Gastrocnemius medialis (tissue), 4 donors: ENCODE measurements around the gene NLRC3. TPM values are rescaled to one million over a fixed set of nuclear protein-coding genes. Genes with fewer than 3 reads are reported as not detected.

Source experiments
- ATAC-seq, 2 donors: fragments of 150-250 bp; one replicate each; pipeline ENCODE4 v1.9.1; 2016
- DNase-seq, 2 donors: peaks; one replicate each; pipeline ENCODE4 v3.0.0-alpha.2; 2019
- H3K27ac ChIP-seq, 4 donors: fragments of 200-600 bp; sonication (generic); 1 replicate in 1 of 4; 2 replicates in 3 of 4; pipeline ENCODE4 v1.5.1; 2016 to 2018; ENCODE audit warnings: mild to moderate bottlenecking in 2 of 4, moderate library complexity in 1 of 4
- H3K27me3 ChIP-seq, 3 donors: fragments of 200-600 bp; sonication (generic) in 2 of 3; 1 replicate in 1 of 3; 2 replicates in 2 of 3; pipeline versions ENCODE4 v1.5.1 to v1.6.0; 2016 to 2019; ENCODE audit warnings: mild to moderate bottlenecking in 1 of 3, moderate library complexity in 1 of 3
- H3K36me3 ChIP-seq, 2 donors: fragments of 200-600 bp; sonication (generic) in 1 of 2; one replicate each; pipeline ENCODE4 v1.5.1; 2017 to 2018
- H3K4me1 ChIP-seq, 2 donors: fragments of 200-600 bp; sonication (generic) in 1 of 2; one replicate each; pipeline ENCODE4 v1.5.1; 2016 to 2017; ENCODE audit warnings: mild to moderate bottlenecking in 2 of 2
- H3K4me3 ChIP-seq, 4 donors: fragments of 200-600 bp; sonication (generic) in 3 of 4; 1 replicate in 1 of 4; 2 replicates in 3 of 4; pipeline ENCODE4 v1.5.1; 2016 to 2019; ENCODE audit warnings: mild to moderate bottlenecking in 2 of 4
- H3K9me3 ChIP-seq, 3 donors: fragments of 200-600 bp; sonication (generic) in 2 of 3; 1 replicate in 1 of 3; 2 replicates in 2 of 3; pipeline ENCODE4 v1.5.1; 2016 to 2019
- CTCF ChIP-seq, 5 experiments: fragments of 450-650 bp in 3 of 5; fragments of 200-600 bp in 2 of 5; sonication (generic) in 2 of 5; IDR thresholded peaks in 4 of 5; conservative IDR thresholded peaks in 1 of 5; 1 replicate in 4 of 5; 2 replicates in 1 of 5; pipeline ENCODE4 v1.5.1; 2016 to 2019; ENCODE audit warnings: antibody characterized with exemption in 5 of 5, mild to moderate bottlenecking in 3 of 5, moderate library complexity in 3 of 5
- POLR2A ChIP-seq, 2 donors: fragments of 450-650 bp; IDR thresholded peaks; one replicate each; pipeline ENCODE4 v1.6.1; 2017; ENCODE audit warnings: antibody characterized with exemption in 2 of 2, mild to moderate bottlenecking in 2 of 2, moderate library complexity in 2 of 2
- in situ Hi-C, 4 donors: fragments of 200-750 bp; cut with MboI; loops; one replicate each; pipeline versions ENCODE4 v1.15.0 to v1.8.0; 2017; ENCODE audit warnings: low sequenced_read_pairs in 4 of 4
- intact Hi-C: fragments of 100-400 bp; cut with DNase I; formaldehyde crosslinking; loops from one replicate; pipeline ENCODE4 v1.15.1; 2023; ENCODE audit warnings: low total_unique reads
- total RNA-seq, 4 donors: library from RNA; depleted of rRNA; stranded (reverse); fragments of >200 nt; gene quantifications; one replicate each; pipeline versions ENCODE4 v1.1.0 to v1.2.3, GENCODE V29; 2016

NLRC3 gene
- total RNA-seq, 4 donors from 2014 or later: 0.11 to 0.26 (median 0.22) TPM

DNA sequence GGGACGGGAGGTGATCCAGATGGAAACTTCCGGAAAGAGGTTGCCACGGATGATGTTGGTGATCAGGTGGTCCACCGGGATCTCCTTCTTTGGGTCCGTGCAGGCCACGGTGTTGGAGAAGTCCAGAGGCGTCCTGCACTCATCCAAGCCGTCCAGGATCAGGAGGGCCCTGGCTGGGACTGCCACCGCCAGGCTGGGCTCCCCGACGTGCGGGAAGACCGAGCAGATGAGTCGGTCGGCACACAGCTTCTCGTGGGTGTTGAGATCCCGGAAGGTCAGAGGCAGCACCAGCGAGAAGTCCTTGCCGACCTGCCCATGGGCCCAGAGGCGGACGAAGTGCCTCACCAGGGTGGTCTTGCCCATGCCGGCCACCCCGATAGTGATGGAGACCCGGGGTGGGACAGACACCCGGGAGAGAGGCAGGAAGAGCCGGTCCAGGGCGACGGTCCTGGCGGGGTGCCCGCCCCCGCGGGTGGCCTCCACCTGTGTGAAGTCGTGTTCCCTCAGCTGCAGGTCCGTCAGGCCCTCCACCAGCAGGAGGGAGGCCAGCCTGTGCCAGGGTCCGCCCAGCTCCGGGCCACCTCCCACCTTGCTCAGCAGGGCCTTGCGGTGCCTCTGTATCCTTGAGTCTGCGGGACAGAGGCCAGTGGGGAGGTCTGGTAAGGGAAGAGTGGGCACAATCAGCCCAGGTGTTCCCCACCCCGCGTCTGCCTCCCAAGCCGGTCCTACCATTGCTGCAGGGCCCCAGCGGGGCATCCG is 12.9 kb downstream of the NLRC3 start:
- Histone ChIP-seq H3K27ac (no peak overlapping the region), H3K36me3 (no peaks in the 10 kb centered on the region), H3K27me3 (no peaks in the 10 kb centered on the region), H3K4me1 (no peaks in the 10 kb centered on the region), H3K4me3 (no peak overlapping the region), H3K9me3 (no peaks in the 10 kb centered on the region)
- DNase-seq (no peak), ATAC-seq (no peak)
- TF ChIP-seq CTCF (IDR thresholded peaks at IDR 0.05 in 4 of 5, conservative IDR thresholded peaks at IDR 0.05 in 1 of 5) (no peak), POLR2A (IDR thresholded peaks at IDR 0.05) (no peak)
- intact Hi-C loops (no loop called here), in situ Hi-C loops (no loop called here)

GRCh38 chr16:3562914-3563480 is 14.2 kb downstream of the NLRC3 start:
- ATAC-seq: no peak

GRCh38 chr16:3561626-3562025 is 15.6 kb downstream of the NLRC3 start:
- Histone ChIP-seq H3K36me3 (no peaks in the 10 kb centered on the region), H3K27me3 (no peaks in the 10 kb centered on the region), H3K4me3 (no peak overlapping the region), H3K9me3 (no peaks in the 10 kb centered on the region), H3K4me1 (no peaks in the 10 kb centered on the region), H3K27ac (no peak overlapping the region)
- ATAC-seq (no peak), DNase-seq (no peak)
- intact Hi-C loops (no loop called here), in situ Hi-C loops (no loop called here)
- TF ChIP-seq CTCF (IDR thresholded peaks at IDR 0.05 in 4 of 5, conservative IDR thresholded peaks at IDR 0.05 in 1 of 5) (no peak), POLR2A (IDR thresholded peaks at IDR 0.05) (no peak)

More at GRCh38 chr16:3562914-3563480, 14.2 kb downstream of the NLRC3 start:
- in situ Hi-C loops (no loop called here), intact Hi-C loops (no loop called here)
- DNase-seq: no peak
- H3K36me3 ChIP-seq: no peaks in the 10 kb centered on the region
- no peaks in the 10 kb centered on the region for H3K27me3 ChIP-seq
- H3K9me3 ChIP-seq: no peaks in the 10 kb centered on the region
- TF ChIP-seq CTCF (IDR thresholded peaks at IDR 0.05 in 4 of 5, conservative IDR thresholded peaks at IDR 0.05 in 1 of 5) (no peak), POLR2A (IDR thresholded peaks at IDR 0.05) (no peak)
- no peak overlapping the region for H3K27ac ChIP-seq
- H3K4me1 ChIP-seq: no peaks in the 10 kb centered on the region
- H3K4me3 ChIP-seq: no peak overlapping the region

- Histone ChIP-seq H3K4me1 (no peaks in the 10 kb centered on the region), H3K4me3 (no peak overlapping the region), H3K9me3 (no peaks in the 10 kb centered on the region), H3K27ac (no peak overlapping the region), H3K27me3 (no peaks in the 10 kb centered on the region), H3K36me3 (no peaks in the 10 kb centered on the region)
- in situ Hi-C loops (no loop called here), intact Hi-C loops (no loop called here)
- no peak for TF ChIP-seq POLR2A (IDR thresholded peaks at IDR 0.05)
- no peak for TF ChIP-seq CTCF (IDR thresholded peaks at IDR 0.05 in 4 of 5, conservative IDR thresholded peaks at IDR 0.05 in 1 of 5)
- ATAC-seq (no peak), DNase-seq (no peak)
These were observed 22.8 kb downstream of the NLRC3 start for GRCh38 chr16:3554351-3554928.
